RWPE2 (cell line): ENCODE data around the gene ACLY.
"Not testable (repeated sequence)": the region's sequence is repeated elsewhere in the genome, so short reads cannot be mapped to it uniquely, and the experiment has no call there.

ENCODE experiments used
- ATAC-seq: fragments of 200-7000 bp; cut with Tn5 transposase; 3 replicates; pipeline ENCODE4 v1.9.1; 2021; ENCODE audit warnings: low read depth
- DNase-seq: peaks from one replicate; pipeline ENCODE4 v3.0.0-alpha.2; 2020; ENCODE audit warnings: low spot score
- H3K27ac ChIP-seq: fragments of 450-650 bp; 2 replicates; pipeline ENCODE4 v1.5.1; 2017; ENCODE audit warnings: mild to moderate bottlenecking; ENCODE audit not compliant: poor library complexity, severe bottlenecking
- H3K27me3 ChIP-seq: fragments of 250-450 bp; sonication (Bioruptor Pico); 2 replicates; pipeline ENCODE4 v1.5.1; 2021; ENCODE audit warnings: mild to moderate bottlenecking, moderate library complexity; ENCODE audit not compliant: insufficient read depth, poor library complexity, severe bottlenecking
- H3K36me3 ChIP-seq: fragments of 250-450 bp; sonication (Bioruptor Pico); 2 replicates; pipeline ENCODE4 v1.5.1; 2020; ENCODE audit warnings: low read depth, mild to moderate bottlenecking, moderate library complexity
- H3K4me1 ChIP-seq: fragments of 250-450 bp; sonication (Bioruptor Pico); 2 replicates; pipeline ENCODE4 v1.5.1; 2021; ENCODE audit warnings: mild to moderate bottlenecking, moderate library complexity; ENCODE audit not compliant: insufficient read depth, poor library complexity, severe bottlenecking
- H3K4me3 ChIP-seq: fragments of 250-450 bp; sonication (Bioruptor Pico); 2 replicates; pipeline ENCODE4 v1.5.1; 2021; ENCODE audit warnings: mild to moderate bottlenecking, moderate library complexity; ENCODE audit not compliant: severe bottlenecking
- H3K9me3 ChIP-seq: fragments of 250-450 bp; sonication (Bioruptor Pico); 2 replicates; pipeline ENCODE4 v1.5.1; 2021; ENCODE audit warnings: mild to moderate bottlenecking, moderate library complexity; ENCODE audit not compliant: severe bottlenecking
- CTCF ChIP-seq: fragments of 450-650 bp; IDR thresholded peaks from one replicate; pipeline ENCODE4 v1.5.1; 2017; ENCODE audit warnings: mild to moderate bottlenecking, moderate library complexity; ENCODE audit not compliant: poor library complexity, severe bottlenecking

Gene ACLY

DNA sequence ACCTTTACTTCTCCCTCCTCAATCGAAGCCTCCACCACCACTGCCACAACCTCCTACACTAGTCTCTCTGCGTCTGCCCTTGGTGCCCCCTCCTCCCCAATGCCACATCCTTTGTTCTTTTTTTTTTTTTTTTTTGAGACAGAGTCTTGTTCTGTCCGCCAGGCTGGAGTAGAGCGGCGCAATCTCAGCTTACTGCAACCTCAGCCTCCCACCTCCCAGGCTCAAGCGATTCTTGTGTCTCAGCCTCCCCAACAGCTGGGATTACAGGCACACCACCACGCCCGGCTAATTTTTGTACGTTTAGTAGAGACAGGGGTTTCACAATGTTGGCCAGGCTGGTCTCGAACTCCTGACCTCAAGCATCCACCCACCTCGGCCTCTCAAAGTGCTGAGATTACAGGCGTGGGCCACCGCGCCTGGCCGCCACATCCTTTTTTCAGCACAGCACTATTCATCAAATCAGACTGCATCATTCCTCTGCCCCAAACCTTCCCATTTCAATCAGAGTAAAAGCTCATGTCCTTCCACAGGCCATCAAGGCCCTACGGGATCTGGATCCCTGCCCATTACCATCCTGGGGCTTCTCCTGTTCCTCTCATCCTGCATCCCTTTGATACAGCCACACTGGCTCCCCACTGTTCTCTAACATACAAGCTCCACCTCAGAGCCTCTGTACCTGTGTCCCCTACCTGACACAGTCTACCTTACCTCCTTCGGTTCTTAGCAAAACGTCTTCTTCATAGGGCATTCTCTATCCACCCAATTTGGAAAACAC lies 55.5 kb downstream of the ACLY start:
- TF ChIP-seq CTCF: no peak
- no peak for DNase-seq
- Histone ChIP-seq H3K27me3 (no peaks in the 10 kb centered on the region), H3K9me3 (no peaks in the 10 kb centered on the region), H3K4me1 (no peaks in the 10 kb centered on the region), H3K4me3 (peak overlapping the region; percentile 83), H3K36me3 (peaks cover 20% of the 10 kb centered on the region), H3K27ac (no peak overlapping the region)
- ATAC-seq: no peak

GRCh38 chr17:41860254-41860931 lies 58.4 kb downstream of the ACLY start:
- no peaks in the 10 kb centered on the region for H3K4me1 ChIP-seq
- peaks cover 6% of the 10 kb centered on the region; the same call in 1 of the 2 replicates for H3K36me3 ChIP-seq
- H3K9me3 ChIP-seq: no peaks in the 10 kb centered on the region
- DNase-seq: no peak
- H3K4me3 ChIP-seq: no peak overlapping the region
- no peak for TF ChIP-seq CTCF
- H3K27ac ChIP-seq: no peak overlapping the region
- H3K27me3 ChIP-seq: no peaks in the 10 kb centered on the region
- ATAC-seq: no peak

- peaks cover 29% of the 10 kb centered on the region for H3K36me3 ChIP-seq
- not testable (repeated sequence) for H3K4me1 ChIP-seq, ATAC-seq, H3K4me3 ChIP-seq, DNase-seq, H3K27me3 ChIP-seq, H3K27ac ChIP-seq, H3K9me3 ChIP-seq
Measured at GRCh38 chr17:41851382-41851781, 67.4 kb downstream of the ACLY start.

DNA sequence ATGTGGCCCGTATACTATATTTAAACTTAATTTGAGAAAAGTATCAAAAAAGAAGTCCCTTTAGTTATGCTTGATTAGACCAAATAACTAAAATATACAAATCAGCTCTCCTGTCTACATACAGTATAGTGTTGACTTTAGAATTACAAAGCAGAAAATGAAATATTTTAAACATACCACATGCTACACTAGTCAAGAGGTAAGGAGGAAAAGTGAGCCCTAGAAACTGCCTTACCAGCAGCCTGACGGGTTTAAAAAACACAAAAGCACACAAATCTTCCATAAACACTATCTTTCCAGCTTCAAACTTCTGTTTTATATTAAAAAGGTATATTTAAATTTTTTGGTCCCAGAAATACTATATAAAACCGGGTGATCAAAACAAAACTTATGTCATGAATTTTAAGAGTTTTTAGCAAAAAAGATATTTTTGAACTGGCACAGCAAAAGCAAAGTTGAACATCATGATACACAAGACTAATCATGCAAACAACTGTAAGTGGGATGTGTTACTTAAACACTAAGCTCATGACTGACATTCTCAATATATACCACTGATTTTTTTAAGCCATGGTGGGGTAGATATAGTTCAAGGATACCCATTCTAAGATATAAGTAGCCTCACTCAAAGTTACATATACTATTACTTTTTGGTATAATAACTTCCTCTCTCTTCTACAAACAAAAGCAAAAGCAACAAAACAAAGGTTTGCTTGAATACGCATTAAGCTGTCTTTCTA lies 69.3 kb downstream of the ACLY start:
- Histone ChIP-seq H3K27me3 (no peaks in the 10 kb centered on the region), H3K36me3 (peaks cover 18% of the 10 kb centered on the region), H3K9me3 (no peaks in the 10 kb centered on the region), H3K4me3 (no peak overlapping the region), H3K4me1 (no peaks in the 10 kb centered on the region), H3K27ac (no peak overlapping the region)
- no peak for ATAC-seq
- no peak for TF ChIP-seq CTCF
- DNase-seq: no peak

GRCh38 chr17:41848788-41849187 lies 70.0 kb downstream of the ACLY start:
- no peaks in the 10 kb centered on the region for H3K27me3 ChIP-seq
- H3K4me3 ChIP-seq: no peak overlapping the region
- H3K36me3 ChIP-seq: peaks cover 11% of the 10 kb centered on the region
- no peak for TF ChIP-seq CTCF
- ATAC-seq: no peak
- DNase-seq: no peak
- H3K27ac ChIP-seq: no peak overlapping the region
- no peaks in the 10 kb centered on the region for H3K9me3 ChIP-seq
- H3K4me1 ChIP-seq: no peaks in the 10 kb centered on the region
